H9 (cell line): ENCODE measurements around the gene HAPLN1. TPM values are rescaled to one million over a fixed set of nuclear protein-coding genes. Genes with fewer than 3 reads are reported as not detected.
A peak's percentile ranks its signal among the peaks of the same experiment; 100 is the strongest.

Experiments used
- DNase-seq: peaks from one replicate; pipeline ENCODE4 v3.0.0-alpha.2; 2017
- H2AFZ ChIP-seq: one replicate; pipeline ENCODE4 v1.6.1; 2013; ENCODE audit warnings: mild to moderate bottlenecking, low read length, control low read depth, moderate library complexity
- H2AK5ac ChIP-seq: 2 replicates; pipeline ENCODE4 v1.6.1; 2013; ENCODE audit warnings: low read length, control low read depth, mixed read lengths; ENCODE audit not compliant: insufficient read length
- H2BK120ac ChIP-seq: one replicate; pipeline ENCODE4 v1.6.1; 2013; ENCODE audit warnings: low read depth, mild to moderate bottlenecking, low read length, control low read depth, inconsistent platforms; ENCODE audit not compliant: poor library complexity, severe bottlenecking
- H2BK12ac ChIP-seq: 2 replicates; pipeline ENCODE4 v1.6.1; 2013; ENCODE audit warnings: low read length, control low read depth, mixed read lengths, low read depth; ENCODE audit not compliant: insufficient read length
- H2BK15ac ChIP-seq: 2 replicates; pipeline ENCODE4 v1.6.1; 2013; ENCODE audit warnings: low read depth, low read length, control low read depth
- H2BK20ac ChIP-seq: one replicate; pipeline ENCODE4 v1.6.1; 2013; ENCODE audit warnings: low read depth, mild to moderate bottlenecking, low read length, control low read depth, inconsistent platforms; ENCODE audit not compliant: poor library complexity, severe bottlenecking
- H2BK5ac ChIP-seq: 2 replicates; pipeline ENCODE4 v1.6.1; 2013; ENCODE audit warnings: low read length, control low read depth, mixed read lengths; ENCODE audit not compliant: insufficient read length
- H3K14ac ChIP-seq: 2 replicates; pipeline ENCODE4 v1.6.1; 2013; ENCODE audit warnings: low read length, control low read depth; ENCODE audit not compliant: insufficient read depth
- H3K18ac ChIP-seq: 2 replicates; pipeline ENCODE4 v1.6.1; 2013; ENCODE audit warnings: low read depth, mild to moderate bottlenecking, mixed read lengths, low read length, control low read depth; ENCODE audit not compliant: insufficient read length
- H3K23ac ChIP-seq: 2 replicates; pipeline ENCODE4 v1.6.1; 2013; ENCODE audit warnings: low read length, control low read depth, mixed read lengths, low read depth; ENCODE audit not compliant: insufficient read length
- H3K23me2 ChIP-seq: 2 replicates; pipeline ENCODE4 v1.6.1; 2013; ENCODE audit warnings: low read depth, mild to moderate bottlenecking, mixed read lengths, low read length, control low read depth; ENCODE audit not compliant: insufficient read length, poor library complexity, severe bottlenecking
- H3K27ac ChIP-seq: 2 replicates; pipeline ENCODE4 v1.5.1; 2013; ENCODE audit warnings: low read length, control low read depth, mixed read lengths, low read depth; ENCODE audit not compliant: insufficient read length
- H3K27me3 ChIP-seq: 2 replicates; pipeline ENCODE4 v1.6.1; 2013; ENCODE audit warnings: low read length, control low read depth, inconsistent platforms; ENCODE audit not compliant: insufficient read depth
- H3K4ac ChIP-seq: 2 replicates; pipeline ENCODE4 v1.6.1; 2013; ENCODE audit warnings: low read depth, mild to moderate bottlenecking, control low read depth, inconsistent platforms, low read length, moderate library complexity
- H3K4me1 ChIP-seq: 2 replicates; pipeline ENCODE4 v1.6.1; 2013; ENCODE audit warnings: low read length, control low read depth, inconsistent platforms; ENCODE audit not compliant: insufficient read depth
- H3K4me2 ChIP-seq: 2 replicates; pipeline ENCODE4 v1.6.1; 2013; ENCODE audit warnings: low read length, control low read depth, mixed read lengths; ENCODE audit not compliant: insufficient read length, insufficient read depth
- H3K56ac ChIP-seq: 2 replicates; pipeline ENCODE4 v1.6.1; 2013; ENCODE audit warnings: low read depth, mild to moderate bottlenecking, mixed read lengths, low read length, control low read depth; ENCODE audit not compliant: insufficient read length
- H3K79me1 ChIP-seq: 2 replicates; pipeline ENCODE4 v1.6.1; 2013; ENCODE audit warnings: low read depth, mild to moderate bottlenecking, moderate library complexity, low read length, control low read depth, inconsistent platforms; ENCODE audit not compliant: insufficient read depth, poor library complexity, severe bottlenecking
- H3K79me2 ChIP-seq: 2 replicates; pipeline ENCODE4 v1.6.1; 2013; ENCODE audit warnings: low read length, control low read depth, inconsistent platforms; ENCODE audit not compliant: insufficient read depth
- H3K9ac ChIP-seq: 2 replicates; pipeline ENCODE4 v1.6.1; 2013; ENCODE audit warnings: low read length, control low read depth, mixed read lengths; ENCODE audit not compliant: insufficient read length; ENCODE audit errors: extremely low read depth
- H3K9me3 ChIP-seq: one replicate; pipeline ENCODE4 v1.6.1; 2013; ENCODE audit warnings: low read depth, low read length, inconsistent platforms; ENCODE audit not compliant: control insufficient read depth
- H3T11ph ChIP-seq: one replicate; pipeline ENCODE4 v1.6.1; 2013; ENCODE audit warnings: mild to moderate bottlenecking, low read length, control low read depth, inconsistent platforms
- H4K20me1 ChIP-seq: one replicate; pipeline ENCODE4 v1.6.1; 2013; ENCODE audit not compliant: control insufficient read depth, insufficient read length, insufficient read depth
- H4K5ac ChIP-seq: 2 replicates; pipeline ENCODE4 v1.6.1; 2013; ENCODE audit warnings: low read depth, mild to moderate bottlenecking, mixed read lengths, low read length, control low read depth; ENCODE audit not compliant: insufficient read length
- H4K8ac ChIP-seq: replicated peaks from 2 replicates; pipeline ENCODE4 v1.6.1; 2013; ENCODE audit warnings: low read length, control low read depth, mixed read lengths, low read depth; ENCODE audit not compliant: insufficient read length
- H4K91ac ChIP-seq: 2 replicates; pipeline ENCODE4 v1.6.1; 2013; ENCODE audit warnings: low read depth, mild to moderate bottlenecking, moderate library complexity, mixed read lengths, low read length, control low read depth; ENCODE audit not compliant: insufficient read length
- H3K27ac Mint-ChIP-seq, 3 experiments: 2 replicates in 2 of 3; 3 replicates in 1 of 3; pipeline ENCODE4 v1.8.0; 2020 to 2021; ENCODE audit warnings: mixed read lengths in 3 of 3, mild to moderate bottlenecking in 1 of 3, moderate library complexity in 1 of 3
- H3K27me3 Mint-ChIP-seq: 2 replicates; pipeline ENCODE4 v1.8.0; 2021; ENCODE audit warnings: low read depth, mild to moderate bottlenecking, moderate library complexity, mixed read lengths
- H3K36me3 Mint-ChIP-seq, 3 experiments: 2 replicates in 2 of 3; 3 replicates in 1 of 3; pipeline ENCODE4 v1.8.0; 2020 to 2021; ENCODE audit warnings: low read depth in 3 of 3, mixed read lengths in 3 of 3; ENCODE audit not compliant: insufficient read depth in 1 of 3
- H3K4me1 Mint-ChIP-seq, 2 experiments: 2 replicates each; pipeline ENCODE4 v1.8.0; 2020; ENCODE audit warnings: mixed read lengths in 2 of 2
- H3K4me3 Mint-ChIP-seq, 2 experiments: 2 replicates in 1 of 2; 3 replicates in 1 of 2; pipeline ENCODE4 v1.8.0; 2020 to 2021; ENCODE audit warnings: mild to moderate bottlenecking in 2 of 2, mixed read lengths in 2 of 2, moderate library complexity in 1 of 2
- H3K9me3 Mint-ChIP-seq, 2 experiments: 2 replicates in 1 of 2; 3 replicates in 1 of 2; pipeline ENCODE4 v1.8.0; 2020; ENCODE audit warnings: mild to moderate bottlenecking in 2 of 2, mixed read lengths in 2 of 2, moderate library complexity in 1 of 2
- WGBS: extraction: QIAGEN DNeasy Blood & Tissue Kit; methylation state at CpG from one replicate; pipeline ENCODE4 v1.1.7; 2013; ENCODE audit warnings: missing lambda C conversion rate, low lambda C conversion rate, mixed read lengths; ENCODE audit not compliant: insufficient read length; ENCODE audit errors: extremely low coverage; 5-methylcytosine and 5-hydroxymethylcytosine counted together
- total RNA-seq: library from RNA; stranded (reverse); gene quantifications from 2 replicates; pipeline ENCODE4 v1.2.1, GENCODE V29; 2021
- TF ChIP-seq, protein P1 (sequence below): fragments of 200-600 bp; sonication (generic); conservative IDR thresholded peaks from 3 replicates; pipeline ENCODE4 v1.8.0; 2021; ENCODE audit warnings: antibody characterized with exemption, mild to moderate bottlenecking

The HAPLN1 gene
- total RNA-seq, 1 experiment from 2014 or later = 0.22 TPM

DNA sequence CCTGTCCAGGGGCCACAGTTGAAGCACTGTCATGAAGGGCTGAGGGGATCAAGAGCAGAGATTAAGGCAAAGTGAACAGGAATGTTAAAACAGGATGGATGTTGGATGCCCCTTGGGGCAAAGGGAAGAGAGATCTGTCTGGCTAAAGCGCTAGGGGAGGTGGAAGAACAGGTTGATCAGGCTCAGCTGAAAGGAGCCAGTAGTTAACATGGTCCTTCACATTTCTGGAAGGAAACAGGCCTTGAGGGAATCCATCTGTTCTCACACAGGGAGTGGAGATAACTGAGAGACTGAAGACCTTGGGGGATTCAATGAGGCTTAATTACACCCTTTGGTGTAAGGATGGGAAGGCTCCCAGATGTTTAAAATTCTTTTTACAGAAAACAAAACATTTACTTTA lies 5.8 kb downstream of the HAPLN1 start:
- TF ChIP-seq, protein P1, sequence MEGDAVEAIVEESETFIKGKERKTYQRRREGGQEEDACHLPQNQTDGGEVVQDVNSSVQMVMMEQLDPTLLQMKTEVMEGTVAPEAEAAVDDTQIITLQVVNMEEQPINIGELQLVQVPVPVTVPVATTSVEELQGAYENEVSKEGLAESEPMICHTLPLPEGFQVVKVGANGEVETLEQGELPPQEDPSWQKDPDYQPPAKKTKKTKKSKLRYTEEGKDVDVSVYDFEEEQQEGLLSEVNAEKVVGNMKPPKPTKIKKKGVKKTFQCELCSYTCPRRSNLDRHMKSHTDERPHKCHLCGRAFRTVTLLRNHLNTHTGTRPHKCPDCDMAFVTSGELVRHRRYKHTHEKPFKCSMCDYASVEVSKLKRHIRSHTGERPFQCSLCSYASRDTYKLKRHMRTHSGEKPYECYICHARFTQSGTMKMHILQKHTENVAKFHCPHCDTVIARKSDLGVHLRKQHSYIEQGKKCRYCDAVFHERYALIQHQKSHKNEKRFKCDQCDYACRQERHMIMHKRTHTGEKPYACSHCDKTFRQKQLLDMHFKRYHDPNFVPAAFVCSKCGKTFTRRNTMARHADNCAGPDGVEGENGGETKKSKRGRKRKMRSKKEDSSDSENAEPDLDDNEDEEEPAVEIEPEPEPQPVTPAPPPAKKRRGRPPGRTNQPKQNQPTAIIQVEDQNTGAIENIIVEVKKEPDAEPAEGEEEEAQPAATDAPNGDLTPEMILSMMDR = no peak
- Histone ChIP-seq H3K27me3 (no peaks in the 10 kb centered on the region), H3K23ac (no peak overlapping the region), H2BK20ac (no peak overlapping the region), H3K14ac (no peak overlapping the region), H4K5ac (no peak overlapping the region), H3K4me2 (no peak overlapping the region), H3K9ac (no peak overlapping the region), H2BK15ac (no peak overlapping the region), H3T11ph (no peak overlapping the region), H4K91ac (no peak overlapping the region), H2AFZ (peak overlapping the region; percentile 27), H2BK12ac (no peak overlapping the region), H3K4ac (no peak overlapping the region), H3K79me2 (no peaks in the 10 kb centered on the region), H2BK120ac (no peak overlapping the region), H3K9me3 (no peaks in the 10 kb centered on the region), H3K18ac (no peak overlapping the region), H3K23me2 (no peaks in the 10 kb centered on the region), H2BK5ac (no peak overlapping the region), H3K79me1 (no peaks in the 10 kb centered on the region), H4K8ac (no peak overlapping the region), H2AK5ac (no peak overlapping the region), H4K20me1 (no peaks in the 10 kb centered on the region), H3K4me1 (peaks cover 9% of the 10 kb centered on the region; the same call in 1 of the 2 replicates), H3K56ac (no peak overlapping the region), H3K27ac (no peak overlapping the region)
- Mint-ChIP-seq H3K27ac (peak overlapping the region in 2 of 3 experiments; percentile 16 to 17; a peak in 3 of 7 replicates), H3K4me1 (peaks cover 17 to 24% of the 10 kb centered on the region in 2 experiments), H3K4me3 (no peak overlapping the region), H3K9me3 (no peaks in the 10 kb centered on the region), H3K27me3 (no peaks in the 10 kb centered on the region), H3K36me3 (no peaks in the 10 kb centered on the region)
- no CpG with 5 or more reads among the region's 1 CpG for WGBS
- DNase-seq = no peak
